GM18870 (cell line): ENCODE results near the gene CDH4.

Experiments used
- ATAC-seq: cut with Tn5 transposase; IDR thresholded peaks from one replicate; pipeline ENCODE4 v1.9.1; 2021; ENCODE audit warnings: moderate library complexity; ENCODE audit not compliant: unreplicated experiment

The CDH4 gene

GRCh38 chr20:61860260-61860987 is 608.4 kb downstream of the CDH4 start:
- no peak for ATAC-seq

- no peak for ATAC-seq
Observed at GRCh38 chr20:61861054-61861841, 609.2 kb downstream of the CDH4 start.

- ATAC-seq: no peak
Observed at GRCh38 chr20:61861858-61862257, 609.8 kb downstream of the CDH4 start.

- ATAC-seq: no peak
Observed at GRCh38 chr20:61862881-61863280, 610.8 kb downstream of the CDH4 start.

- no peak for ATAC-seq
Observed at GRCh38 chr20:61864481-61864880, 612.4 kb downstream of the CDH4 start.

- no peak for ATAC-seq
Observed at GRCh38 chr20:61865353-61865752, 613.3 kb downstream of the CDH4 start.

GRCh38 chr20:61866165-61866564 is 614.1 kb downstream of the CDH4 start:
- ATAC-seq: no peak

GRCh38 chr20:61868006-61868405 is 615.9 kb downstream of the CDH4 start:
- no peak for ATAC-seq

- no peak for ATAC-seq
Observed at GRCh38 chr20:61868466-61869090, 616.5 kb downstream of the CDH4 start.

GRCh38 chr20:61869750-61870507 is 617.9 kb downstream of the CDH4 start:
- ATAC-seq: no peak

GRCh38 chr20:61871160-61871559 is 619.1 kb downstream of the CDH4 start:
- ATAC-seq: no peak

- no peak for ATAC-seq
Observed at GRCh38 chr20:61871913-61872312, 619.9 kb downstream of the CDH4 start.

- no peak for ATAC-seq
Observed at GRCh38 chr20:61872371-61872900, 620.4 kb downstream of the CDH4 start.

GRCh38 chr20:61873651-61874420 is 621.8 kb downstream of the CDH4 start:
- ATAC-seq: no peak

GRCh38 chr20:61874421-61875068 is 622.5 kb downstream of the CDH4 start:
- ATAC-seq: no peak

GRCh38 chr20:61875221-61875885 is 623.3 kb downstream of the CDH4 start:
- ATAC-seq: no peak

GRCh38 chr20:61875996-61876395 is 623.9 kb downstream of the CDH4 start:
- ATAC-seq: no peak

GRCh38 chr20:61876952-61877728 is 625.1 kb downstream of the CDH4 start:
- ATAC-seq: no peak
